Stimulated activated CD8-positive, alpha-beta memory T cell treated with anti-CD3 and anti-CD28 coated beads, Interleukin-7, amount 100 ng/mL, for 48 hours (primary cell): ENCODE measurements around the gene SERGEF.

ENCODE experiments used
- DNase-seq, 2 donors: peaks; one replicate each; pipeline ENCODE4 v3.0.0-alpha.2; 2020; ENCODE audit warnings: low read depth in 1 of 2; ENCODE audit errors: extremely low read depth in 1 of 2

The SERGEF gene

DNA sequence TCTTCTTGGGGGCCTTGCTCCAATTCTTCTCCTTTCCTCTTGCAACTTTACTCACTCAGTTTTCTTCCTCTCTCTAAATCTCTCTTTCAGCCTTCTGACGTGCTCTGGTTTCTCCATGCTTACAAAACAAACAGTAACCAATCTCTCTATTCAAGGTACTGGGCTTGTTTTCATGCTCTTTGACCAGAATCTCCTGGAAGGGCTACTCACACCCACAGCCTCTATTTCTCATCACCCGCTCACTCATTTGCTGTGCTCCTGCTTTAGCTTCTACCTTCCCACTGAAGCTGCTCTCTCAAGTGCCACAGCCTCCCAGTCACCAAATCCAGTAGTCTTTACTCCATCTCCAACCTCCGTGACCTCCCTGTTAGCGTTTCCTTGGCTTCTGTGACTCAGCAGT, 60.4 kb downstream of the SERGEF start:
- no peak for DNase-seq

DNA sequence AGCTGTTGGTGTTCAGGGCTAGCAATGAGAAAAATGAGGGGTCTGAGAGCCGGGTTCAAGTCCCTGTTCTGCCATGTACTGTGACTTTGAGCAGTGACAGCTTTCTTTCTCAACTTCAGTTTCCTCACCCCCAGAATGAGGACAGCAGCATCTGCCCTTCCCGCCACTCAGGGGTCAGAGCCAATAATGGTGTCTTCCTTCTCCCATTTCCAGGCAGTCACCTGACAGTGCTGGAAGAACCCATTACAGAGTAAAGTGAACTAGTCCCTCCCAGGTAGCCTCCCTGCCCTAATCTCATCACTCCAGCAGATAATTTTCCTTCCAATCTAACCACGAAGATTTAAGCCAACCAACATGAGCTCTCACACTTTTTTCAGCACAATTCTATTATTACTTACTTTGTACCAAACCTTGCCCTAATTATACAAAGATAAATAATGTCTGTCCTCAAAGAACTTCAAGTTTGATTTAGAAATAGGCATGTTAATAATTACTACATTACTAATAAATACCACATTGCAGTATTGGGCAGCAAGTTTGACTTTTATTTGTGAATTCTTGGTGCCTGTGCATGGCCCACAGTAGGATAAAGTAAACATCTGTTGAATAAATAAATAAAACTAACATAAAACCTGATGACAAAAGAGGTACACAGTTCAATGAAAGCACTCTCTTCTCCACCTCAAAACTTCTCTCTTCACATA, 61.0 kb downstream of the SERGEF start:
- DNase-seq, result no peak

DNA sequence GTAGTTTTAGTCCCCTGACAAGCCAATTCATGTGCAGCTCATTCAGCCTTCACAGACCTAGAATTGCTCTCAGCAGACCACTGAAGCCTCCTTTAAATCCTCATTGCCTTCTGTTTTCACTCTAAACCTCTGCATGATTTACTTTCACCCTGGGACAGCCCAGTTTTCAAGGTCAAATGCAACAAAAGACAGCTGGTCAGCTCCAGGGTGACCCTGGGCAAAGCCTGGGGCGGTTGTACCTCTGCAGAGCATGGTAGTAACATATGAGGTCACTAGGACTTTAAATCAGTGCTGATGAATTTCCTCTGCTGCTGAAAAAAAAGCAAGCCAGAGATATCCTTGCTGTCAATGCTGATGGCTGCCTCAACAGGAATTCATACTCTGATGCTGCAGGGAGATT, 62.2 kb downstream of the SERGEF start:
- DNase-seq, result no peak

DNA sequence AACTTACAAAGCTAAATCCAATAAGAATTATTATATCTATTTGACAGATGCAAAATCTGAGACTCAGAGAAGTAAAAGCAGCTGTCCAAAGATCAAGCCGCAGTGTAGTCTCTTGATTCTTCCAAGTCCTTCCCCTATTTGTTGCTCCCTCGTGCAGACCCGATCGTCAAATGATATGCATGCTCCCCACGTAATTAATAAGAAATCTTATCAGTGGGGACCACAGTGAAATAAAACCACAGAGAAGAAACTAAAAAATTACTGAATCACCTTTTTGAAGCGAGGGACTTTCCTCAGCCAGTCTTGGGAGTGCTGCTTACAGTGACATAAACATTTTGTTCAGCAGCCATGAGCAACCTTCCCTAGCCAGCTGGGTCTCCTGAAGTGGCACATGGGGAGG, 64.6 kb downstream of the SERGEF start:
- DNase-seq, result no peak

DNA sequence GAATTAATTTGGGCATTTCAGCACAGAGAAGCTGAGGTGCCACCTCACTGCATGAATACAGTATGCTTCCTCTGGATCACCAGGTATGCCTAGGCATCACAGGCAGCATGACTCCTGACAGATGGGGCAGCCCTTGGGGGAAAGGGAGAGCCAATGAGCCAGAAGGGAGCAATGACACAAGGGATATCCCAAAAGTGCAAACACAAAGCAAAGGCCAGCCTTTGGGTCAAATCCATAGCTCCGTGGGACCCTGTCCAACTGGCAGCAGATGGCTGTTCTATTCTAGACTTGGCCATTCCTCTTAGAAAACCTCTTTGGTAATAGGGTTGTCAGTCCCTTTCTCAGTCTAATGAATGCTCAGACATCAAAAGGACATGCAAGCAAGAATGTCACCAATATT, 73.3 kb downstream of the SERGEF start:
- DNase-seq, result no peak

DNA sequence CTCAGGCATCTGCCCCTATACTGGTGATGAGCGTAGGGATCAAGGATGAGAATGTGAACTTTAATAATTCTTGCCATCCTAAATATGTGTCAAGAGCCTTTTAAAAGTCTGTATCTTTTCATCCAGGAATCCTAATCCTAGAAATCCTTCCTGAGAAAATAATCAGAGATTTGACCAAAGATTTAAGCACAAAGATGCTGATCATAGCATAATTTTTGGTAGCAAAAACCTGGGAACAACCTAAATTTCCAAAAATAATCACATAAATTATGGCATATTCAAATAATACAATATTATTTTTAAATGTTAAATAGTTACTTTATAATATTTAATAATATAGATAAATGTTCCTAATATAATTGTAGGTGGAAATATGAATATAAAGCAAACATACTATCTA, 76.1 kb downstream of the SERGEF start:
- DNase-seq, result no peak

DNA sequence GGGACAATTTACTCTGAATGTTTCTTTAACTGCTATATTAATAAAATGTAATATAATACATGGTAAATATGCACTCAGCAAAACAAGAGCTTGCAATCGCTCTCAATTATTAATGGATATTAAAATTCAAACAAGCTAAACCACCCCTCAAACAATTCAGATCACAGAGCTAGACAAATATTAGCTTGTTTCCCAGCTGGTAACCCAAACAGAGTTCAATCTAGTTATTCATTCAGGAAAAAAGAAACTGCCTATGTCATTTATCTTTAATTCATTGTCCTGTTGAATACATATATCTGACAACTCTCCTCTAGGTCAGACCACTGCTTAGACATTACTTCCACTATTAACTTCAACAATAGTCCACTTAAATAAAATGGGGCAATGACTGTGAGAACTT, 78.7 kb downstream of the SERGEF start:
- no peak for DNase-seq

DNA sequence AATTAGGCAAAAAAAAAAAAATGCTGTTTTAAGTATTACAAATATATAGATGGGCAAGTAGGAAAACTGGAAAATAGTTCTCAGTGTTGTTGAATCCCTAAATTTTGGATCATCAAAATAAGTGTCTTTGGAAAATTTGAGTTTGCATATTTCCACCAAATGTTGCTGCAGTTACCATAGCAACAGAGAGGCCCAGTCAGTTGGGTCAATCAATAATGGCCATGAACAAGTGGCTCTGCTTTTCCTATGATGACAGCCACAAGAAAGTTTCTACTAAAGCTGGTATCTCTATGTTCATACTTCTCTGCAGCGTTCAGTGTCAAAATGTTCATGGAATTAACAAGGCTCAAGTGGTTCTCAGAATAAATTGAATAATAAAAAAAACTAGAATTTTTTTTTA, 79.1 kb downstream of the SERGEF start:
- DNase-seq, result no peak

DNA sequence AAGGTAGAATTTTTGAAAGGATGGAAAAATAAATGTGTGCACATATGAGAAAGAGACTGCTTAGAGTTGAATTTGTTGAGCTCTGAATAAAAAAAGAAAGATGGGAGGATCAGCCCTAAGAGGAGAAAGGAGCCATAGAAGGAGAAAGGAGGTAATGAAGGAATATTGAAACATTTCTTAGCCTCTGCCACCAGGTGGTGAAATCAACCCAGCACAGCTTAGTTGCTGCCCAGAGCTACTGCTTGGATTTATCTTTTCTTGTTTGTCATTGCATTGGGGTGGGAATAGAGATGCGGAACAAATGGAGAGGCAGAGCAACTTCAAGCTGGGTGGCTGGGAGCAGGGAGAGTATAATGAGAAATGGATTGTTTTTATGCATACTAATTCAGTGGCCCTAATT, 80.4 kb downstream of the SERGEF start:
- DNase-seq, result no peak

DNA sequence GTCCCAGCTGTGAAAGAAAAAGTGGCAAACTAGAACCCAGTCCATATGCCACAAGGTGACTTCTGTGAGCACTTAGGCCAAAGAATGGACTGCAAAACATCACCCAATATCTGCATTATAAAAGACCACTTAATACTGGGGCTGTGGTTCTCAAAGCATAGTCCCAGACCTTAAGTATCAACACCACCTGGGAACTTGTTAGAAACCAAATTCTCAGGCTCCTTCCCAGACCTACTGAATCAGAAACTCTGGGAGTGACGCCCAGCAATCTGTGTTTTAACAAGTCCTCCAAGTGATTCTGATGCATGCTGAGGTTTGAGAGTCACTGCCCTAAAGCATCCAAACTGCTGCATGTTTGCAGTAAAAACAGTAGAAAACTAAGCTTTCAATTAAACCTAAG, 81.3 kb downstream of the SERGEF start:
- DNase-seq, result no peak

DNA sequence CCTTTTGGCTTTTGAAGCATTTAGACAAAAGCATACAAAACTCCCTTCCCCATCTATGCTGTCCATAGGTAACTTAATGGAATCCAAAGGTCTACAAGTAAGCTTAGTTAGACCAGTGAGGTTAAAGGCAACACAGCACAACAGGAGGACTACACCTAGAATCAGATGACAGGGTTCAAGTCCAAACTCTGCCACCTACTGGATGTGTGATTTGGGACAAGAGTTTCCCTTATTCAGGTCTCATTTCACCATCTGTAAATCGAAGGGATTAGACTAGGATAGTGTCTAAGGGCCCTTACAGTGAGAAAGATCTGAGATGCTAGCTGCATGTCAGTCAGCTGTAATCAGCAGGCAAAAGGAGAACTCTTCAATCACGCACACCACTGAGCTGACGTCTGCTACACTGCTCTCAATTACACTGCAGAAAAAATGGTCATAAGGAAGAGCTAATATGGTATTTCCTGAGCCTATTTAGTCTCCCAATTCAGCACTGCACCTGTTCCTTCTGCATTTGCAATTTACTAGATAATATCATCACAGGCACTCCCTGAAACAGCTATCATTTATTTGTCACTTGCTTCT, 82.2 kb downstream of the SERGEF start:
- no peak for DNase-seq

DNA sequence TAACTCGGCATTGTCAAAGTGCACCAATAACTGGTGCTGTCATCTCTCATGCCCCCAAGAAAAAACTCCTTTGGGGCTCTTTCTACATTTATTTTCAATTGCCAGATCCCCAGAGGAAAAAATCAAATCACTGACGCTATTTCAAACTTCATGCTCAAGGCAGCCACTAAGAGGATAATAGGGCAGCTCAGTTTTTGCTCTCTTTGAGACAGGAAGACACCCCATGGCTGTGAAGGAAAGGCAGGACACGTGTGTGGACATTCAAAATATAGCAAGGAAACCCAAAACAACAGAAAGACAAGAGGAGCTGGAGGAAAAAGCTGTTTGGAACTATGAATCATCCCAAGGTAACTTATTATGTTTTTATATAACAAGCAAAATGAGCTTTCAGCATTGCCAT, 83.7 kb downstream of the SERGEF start:
- no peak for DNase-seq

DNA sequence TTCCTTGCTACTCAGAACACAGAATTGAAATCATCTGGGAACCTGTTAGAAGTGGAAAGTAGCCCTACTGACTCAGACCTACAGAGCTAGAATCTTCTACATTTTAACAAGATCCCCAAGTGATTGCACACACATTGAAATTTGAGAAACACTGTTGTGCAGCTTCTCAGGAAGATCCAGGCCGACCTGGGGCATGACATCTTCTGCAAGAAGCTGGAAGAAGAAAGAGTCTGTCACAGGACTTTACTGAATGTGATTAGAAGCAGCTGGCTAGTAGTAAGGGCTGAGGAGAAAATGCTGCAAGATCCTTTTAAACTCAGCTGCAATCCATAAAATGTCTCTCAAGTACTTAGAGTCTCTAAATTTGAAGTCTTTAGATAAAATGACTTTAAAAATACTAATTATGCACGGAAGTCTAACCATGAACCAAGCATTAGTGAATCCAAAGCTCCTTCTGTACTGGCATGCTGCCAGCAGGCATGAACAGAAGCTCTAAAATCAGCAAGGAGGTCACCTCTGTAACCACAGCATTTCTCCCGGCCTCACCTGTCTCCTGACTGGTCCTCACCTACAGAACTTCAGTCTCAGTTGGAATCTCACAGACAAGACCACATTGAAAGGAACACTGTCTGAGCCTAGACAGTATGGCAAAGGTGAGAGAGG, 85.0 kb downstream of the SERGEF start:
- no peak for DNase-seq

DNA sequence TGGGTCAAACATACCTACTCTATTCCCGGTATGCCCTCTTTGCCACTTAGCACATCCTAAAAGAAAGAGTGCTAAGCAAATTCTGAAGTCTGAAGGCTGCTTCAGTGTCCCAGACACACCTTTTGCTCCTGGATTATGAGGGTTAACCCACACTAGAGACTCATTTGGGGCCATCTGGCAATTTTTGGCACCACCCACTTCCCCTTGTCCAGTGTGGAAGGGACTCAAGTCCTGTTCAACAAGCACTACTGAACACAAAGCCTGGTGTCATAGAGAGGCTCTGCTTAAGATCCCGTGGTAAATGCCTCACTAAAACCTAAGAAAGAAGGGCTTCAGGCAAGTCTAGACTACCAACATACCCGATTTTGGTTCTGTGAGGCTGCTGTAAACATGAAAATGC, 85.8 kb downstream of the SERGEF start:
- no peak for DNase-seq

DNA sequence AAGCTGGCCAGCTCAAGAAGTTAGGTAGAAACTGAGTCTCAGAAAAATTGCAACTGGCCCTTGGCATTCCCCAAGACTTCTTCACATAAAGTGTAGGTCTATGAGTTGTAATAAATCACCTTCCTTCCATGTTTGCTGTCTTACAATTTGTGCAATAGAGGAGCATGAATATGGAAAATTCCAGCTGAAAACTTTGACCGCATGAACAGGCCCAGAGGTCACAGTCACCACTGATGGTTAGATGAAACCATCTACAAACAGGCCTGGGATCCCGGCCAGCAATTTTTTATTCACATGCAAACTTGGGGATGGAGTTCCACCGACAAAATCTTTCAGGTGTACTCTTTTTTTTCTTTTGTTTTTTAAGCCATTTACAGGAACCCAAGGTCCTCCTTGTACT, 88.1 kb downstream of the SERGEF start:
- DNase-seq, result no peak

DNA sequence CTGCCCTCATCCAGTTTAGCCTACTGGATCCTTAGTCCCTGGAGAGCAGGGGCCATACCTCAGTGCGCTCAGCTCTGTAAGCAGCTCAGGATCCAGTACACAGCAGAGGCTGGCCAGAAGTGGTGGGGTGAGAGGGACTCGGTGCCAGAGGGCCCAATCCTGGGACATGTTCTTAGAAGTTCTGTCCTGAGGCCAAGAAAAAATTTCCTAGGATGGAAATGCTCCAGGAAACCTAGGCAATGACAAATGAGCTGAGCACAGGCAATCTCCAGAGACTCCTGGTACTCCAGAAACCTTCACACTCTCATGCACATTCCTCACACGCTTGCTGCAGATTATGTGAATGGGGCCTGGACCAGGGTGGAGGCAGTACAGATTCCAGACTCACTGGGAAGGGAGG, 89.6 kb downstream of the SERGEF start:
- no peak for DNase-seq

DNA sequence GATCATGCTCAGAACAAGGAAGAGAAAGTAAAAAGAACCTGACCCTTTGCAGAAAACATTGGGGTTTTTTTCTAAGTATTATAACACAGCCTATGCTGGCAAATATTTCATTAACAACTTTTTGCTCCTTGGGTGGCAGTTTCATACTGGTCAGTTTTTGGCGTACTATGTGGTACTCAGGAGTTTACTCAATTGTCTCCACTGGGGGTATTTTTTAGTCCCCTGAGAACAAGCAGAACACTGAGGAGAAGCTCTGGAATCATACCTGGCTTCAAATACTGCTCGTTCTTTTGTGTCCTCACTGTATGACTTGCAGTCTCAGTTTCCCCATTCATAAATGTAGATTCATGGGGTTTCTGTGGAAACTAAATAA, 90.4 kb downstream of the SERGEF start:
- DNase-seq, result no peak

DNA sequence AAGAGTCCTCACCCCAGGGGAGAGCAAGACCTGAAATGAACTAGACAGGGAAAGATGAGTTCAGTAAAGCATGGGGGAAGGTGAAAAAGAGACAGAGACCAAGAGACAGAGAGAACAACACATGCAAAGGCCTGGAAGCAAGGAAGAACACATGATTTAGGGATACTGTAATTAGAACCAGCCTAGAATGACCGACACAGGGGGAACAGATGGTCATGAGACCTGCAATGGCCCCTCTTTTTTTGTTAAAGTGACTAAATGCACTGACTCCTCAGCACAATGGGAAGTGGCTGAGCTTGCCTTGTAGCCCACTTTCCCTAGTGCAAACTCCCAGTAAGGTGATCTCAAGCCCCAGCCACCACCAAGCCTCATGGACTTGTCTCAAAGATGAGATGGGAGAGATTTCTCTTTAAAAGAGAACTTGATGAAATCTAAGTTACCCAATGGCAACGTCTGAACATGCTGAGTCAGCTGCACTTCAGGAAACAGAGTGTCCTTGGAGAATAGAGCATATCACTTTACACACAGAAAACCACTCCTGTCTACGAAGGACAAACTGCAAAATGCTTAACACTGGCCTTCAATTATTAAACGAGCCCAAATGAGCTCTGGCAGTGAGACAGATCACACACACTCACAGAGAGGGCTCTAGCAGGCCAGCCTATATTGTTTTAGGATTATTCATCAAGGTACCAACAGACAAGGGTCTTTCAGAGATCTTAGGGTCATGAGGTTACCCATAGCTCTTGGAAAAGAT, 91.0 kb downstream of the SERGEF start:
- no peak for DNase-seq

DNA sequence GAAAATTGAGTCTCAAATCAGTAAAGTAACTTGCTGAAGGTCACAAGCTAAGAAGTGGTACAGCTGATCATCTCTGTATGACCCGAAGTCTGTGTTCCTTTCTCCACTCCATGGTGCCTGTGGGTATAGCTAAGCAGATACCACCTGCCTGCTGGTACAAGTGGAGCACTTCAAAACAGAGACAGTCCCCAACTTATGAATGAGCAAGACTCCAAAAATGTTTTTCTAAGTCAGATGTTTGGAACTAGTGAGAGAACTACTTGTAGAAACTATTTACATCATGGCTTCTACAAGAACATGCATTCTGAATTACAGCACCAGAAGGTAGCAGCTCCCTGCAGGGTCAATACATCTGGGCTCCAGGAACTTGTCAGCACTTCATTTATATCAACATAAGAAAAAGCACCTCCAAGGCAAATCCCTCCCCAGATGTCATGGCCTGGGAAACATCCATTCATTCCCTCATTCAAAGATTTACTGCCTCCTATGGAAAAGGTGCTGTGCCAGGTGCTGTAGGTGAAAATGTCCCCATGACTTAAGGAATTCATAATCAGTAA, 94.7 kb downstream of the SERGEF start:
- no peak for DNase-seq

DNA sequence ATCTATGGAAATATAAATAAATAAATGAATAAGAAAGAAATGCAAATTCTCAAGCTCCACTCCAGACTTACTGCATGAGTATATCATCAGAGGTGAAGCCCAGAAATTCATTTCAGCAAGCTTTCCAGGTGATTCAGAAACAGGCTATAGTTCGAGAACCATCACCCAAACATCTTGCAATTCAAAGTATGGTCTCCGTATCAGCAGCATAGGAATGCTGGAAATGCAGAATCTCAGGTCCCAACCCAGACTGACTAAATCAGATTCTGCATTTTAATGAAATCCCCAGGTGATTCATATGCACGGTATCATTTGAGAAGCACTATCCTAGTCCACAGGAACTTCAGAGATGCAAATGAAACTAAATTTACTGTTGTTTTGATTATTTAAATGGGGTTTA, 95.3 kb downstream of the SERGEF start:
- no peak for DNase-seq

DNA sequence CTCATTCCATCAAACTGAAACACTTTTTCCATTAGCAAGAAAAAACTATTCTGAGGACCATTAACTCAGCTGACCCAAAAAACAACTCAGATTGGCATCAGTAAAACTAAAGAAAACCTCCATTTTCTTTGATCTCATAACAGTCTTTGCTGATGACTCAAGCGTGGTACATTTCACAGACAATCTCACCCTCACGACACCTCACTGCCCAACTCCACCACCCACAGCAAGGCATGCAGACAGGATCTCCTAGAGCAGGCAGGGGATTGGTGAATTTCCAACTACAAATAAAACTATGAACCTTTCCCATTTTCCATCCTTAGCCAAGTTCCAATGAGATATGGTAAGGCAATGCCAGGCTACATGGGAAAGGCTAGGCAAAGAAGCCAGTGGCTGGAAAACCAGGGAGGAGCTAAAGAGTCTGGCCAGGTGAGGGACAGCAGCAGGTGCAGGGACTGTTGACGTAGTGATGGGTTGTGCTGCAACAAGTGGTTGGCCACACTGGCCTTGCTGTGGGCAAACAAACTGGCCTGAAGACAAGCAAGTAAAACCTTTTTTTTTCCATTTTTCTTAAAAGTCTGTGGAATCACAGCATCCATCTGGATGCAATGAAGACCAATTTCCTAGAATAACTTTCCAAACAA, 97.2 kb downstream of the SERGEF start:
- DNase-seq, result no peak
